HG03442 (cell line): ENCODE measurements around the gene ARL8B.
"Not testable (repeated sequence)": the region's sequence is repeated elsewhere in the genome, so short reads cannot be mapped to it uniquely, and the experiment has no call there.

Experiments used
- ATAC-seq: cut with Tn5 transposase; IDR thresholded peaks from one replicate; pipeline ENCODE4 v1.9.1; 2021; ENCODE audit warnings: mild to moderate bottlenecking, moderate library complexity; ENCODE audit not compliant: unreplicated experiment

ARL8B gene

DNA sequence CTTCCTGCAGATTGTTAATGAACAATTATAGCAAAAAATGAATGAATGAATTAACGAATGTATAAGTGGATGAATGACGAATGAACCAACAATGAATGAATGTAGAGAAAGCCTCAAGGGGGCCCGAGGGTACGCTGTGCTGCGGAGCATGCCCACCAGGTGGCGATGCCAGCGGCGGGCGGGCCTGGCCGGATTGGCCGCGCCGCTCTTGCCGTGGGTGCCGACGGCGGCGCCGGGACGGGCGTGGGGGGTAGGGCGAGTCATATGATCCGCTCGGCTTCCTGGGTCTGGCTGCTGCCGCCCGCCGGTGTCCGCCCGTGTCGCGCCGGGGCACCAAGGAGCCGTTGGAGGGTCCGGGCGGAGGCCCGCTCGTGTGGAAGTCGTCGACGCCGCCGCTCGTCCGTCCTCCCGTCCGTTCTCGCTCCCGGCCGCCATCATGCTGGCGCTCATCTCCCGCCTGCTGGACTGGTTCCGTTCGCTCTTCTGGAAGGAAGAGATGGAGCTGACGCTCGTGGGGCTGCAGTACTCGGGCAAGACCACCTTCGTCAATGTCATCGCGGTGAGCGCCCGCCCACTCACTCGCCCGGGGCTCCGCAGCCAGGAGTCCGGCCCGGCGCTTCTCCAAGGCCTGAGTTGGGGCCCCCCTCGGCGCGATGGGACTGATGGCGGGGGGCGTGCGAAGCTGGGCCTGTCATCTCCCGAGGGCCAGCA lies at the start of gene ARL8B:
Gene ARL8B, plus strand, starts transcription at position 263 of the 711 bp plus-strand sequence. Its CDS starts 174 bp downstream, at position 437.
- peak; percentile 95 for ATAC-seq

DNA sequence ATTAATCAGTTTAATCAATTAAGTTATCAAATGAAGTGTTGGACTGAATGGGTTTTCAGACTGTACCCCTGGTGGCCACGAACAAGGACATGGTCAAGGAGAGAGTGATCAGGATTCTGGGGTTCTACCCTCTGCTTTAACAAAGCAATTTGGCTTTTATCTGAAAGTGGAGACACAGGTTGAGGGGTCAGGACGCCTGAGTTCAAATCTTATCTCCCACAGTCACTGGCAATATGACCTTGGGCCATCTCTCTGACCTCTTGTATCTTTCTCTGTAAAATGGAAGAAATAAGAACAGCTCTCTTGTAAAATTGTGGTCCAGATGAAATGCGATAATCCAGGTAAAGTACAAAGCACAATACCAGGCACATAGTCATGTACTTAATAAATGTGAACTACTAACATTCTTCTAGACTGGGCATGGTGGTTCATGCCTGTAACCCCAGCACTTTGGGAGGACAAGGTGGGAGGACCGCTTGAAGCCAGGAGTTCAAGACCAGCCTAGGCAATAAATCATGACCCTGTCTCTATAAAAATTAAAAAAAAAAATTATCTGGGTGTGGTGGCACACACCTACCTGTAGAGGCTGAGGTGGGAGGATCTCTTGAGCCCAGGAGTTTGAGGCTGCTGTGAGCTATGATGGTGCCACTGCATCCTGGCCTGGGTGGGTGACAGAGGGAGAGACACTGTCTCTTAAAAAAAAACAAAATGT lies 48.6 kb upstream of the ARL8B start:
- no peak for ATAC-seq

DNA sequence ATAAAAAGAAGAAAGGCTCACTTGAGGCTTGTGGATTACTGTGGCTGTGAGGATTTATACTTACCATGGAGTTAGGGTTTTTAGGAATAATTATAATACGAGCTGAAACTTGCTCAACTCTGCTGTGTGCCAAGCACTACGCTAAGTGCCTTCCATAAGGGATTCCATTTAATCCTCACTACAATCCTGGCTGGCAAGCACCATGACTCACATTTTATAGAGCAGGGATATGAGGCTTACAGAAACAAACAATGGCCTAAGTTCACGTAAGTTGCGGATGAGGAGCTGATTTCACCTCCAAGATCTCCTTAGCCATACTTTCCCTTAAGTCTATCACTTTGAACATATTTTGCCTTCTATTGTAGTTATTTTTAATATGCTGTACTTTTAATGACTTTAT lies 43.9 kb upstream of the ARL8B start:
- no peak for ATAC-seq

DNA sequence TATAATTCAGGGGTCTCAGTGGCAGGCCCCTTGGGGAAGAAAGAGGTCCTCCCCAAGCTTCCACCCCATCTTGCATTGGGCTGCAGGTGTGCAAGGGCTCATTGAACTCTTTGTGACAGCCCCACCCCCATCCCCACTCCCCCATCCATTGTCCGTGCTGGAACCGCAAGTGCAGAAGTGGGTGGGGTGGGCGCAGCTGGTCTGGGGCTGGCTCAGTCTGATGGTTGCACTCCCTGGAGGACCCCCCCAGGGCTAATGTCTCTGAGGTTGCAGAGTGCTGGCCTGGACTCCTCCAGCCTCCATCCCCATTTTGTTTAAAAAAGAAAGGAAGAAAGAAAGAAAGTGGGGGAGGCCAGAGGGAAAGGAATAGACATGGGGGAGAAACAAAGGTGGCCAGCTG lies 42.3 kb upstream of the ARL8B start:
- ATAC-seq, result no peak

DNA sequence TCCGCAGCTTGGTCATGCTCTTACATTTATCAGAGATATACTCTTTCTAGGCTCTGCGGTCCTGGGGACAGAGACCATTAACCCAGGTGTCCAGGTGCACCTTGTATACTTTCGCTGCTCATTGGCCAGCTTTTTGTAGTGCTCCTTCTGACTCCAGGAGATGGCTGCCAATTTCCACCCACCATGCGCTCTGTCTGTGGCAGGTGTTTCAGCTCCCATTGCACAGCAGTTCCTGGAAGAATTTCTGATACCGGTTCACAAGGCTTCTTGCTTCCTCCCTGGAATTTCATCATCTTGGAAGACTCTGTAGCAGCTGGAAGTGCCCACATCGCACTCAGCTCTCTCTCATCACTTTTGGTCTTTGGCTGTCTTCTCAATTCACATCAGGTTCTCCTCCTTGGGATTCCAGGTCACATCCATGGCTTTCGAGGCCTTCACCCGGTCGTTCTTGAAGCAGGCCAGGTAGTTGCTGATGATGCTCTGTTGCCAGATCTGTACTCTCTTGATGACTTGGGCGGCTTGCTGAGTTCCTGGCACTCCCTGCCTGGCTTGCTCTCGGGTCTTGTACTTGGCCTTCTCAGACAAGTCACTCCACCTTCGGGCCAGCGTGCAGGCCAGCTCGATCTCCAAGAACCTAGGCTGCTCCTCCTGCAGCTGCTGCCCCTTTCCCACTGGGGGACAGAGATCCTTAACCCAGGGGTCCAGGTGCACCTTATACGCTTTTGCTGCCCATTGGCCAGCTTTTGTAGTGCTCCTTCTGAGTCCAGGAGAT lies 41.1 kb upstream of the ARL8B start:
- no peak for ATAC-seq

DNA sequence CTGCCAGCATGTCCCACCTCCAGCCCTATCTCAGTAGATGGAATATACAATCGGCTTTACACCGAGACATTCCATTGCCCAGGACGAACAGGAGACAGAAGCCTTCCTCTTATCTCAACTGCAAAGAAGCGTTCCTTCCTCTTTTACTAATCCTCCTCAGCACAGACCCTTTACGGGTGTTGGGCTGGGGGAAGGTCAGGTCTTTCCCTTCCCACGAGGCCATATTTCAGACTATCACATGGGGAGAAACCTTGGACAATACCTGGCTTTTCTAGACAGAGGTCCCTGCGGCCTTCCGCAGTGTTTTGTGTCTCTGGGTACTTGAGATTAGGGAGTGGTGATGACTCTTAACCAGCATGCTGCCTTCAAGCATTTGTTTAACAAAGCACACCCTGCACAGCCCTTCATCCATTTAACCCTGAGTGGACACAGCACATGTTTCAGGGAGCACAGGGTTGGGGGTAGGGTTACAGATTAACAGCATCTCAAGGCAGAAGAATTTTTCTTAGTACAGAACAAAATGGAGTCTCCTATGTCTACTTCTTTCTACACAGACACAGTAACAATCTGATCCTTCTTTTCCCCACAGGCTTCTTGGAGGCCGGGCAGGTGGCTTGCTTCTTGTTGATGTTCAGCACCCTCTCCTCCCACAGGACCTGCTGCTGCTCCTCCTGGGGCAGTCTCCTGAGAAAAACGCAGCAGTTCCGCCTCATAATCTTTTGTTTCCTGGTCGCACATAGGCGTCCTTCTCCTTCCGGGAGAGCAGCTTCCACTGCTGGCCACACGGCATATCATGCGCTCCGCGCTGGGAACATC lies 39.9 kb upstream of the ARL8B start:
- not testable (repeated sequence) for ATAC-seq

DNA sequence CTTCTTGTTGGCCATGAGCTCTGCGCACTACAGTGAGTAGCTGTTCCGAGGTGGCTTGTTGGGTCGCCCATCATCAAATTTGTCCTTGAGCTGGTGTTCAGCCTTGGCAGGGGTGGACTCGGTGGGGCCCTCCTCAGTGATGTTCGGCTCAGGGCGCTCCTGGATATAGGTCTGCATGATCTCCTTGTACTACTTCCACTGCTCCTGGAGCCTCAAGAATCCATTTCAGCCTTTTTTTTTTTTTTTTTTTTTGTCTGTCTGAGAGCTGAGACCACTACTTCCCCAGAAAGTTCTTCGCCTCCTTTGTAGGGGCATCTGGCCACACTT lies 39.3 kb upstream of the ARL8B start:
- no peak for ATAC-seq

DNA sequence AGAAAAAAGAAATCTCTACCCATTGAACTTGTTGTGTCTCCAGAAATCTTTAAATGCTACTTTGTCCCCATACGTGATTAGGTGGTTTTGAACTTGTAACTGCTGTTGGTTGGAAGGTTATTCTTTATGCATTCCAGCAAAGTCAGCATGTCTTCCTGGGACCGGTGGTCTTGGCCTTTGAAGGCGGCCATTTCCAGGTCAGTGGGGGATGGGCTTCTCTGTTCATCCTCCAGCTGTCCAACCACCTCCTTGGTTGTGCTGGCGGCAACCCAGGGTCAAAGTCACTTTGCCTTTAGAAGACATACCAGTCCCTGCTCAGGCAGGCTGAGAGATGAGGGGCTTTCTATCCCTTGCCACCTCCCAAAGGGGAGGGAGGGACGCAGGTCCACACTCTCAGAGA lies 37.9 kb upstream of the ARL8B start:
- no peak for ATAC-seq

DNA sequence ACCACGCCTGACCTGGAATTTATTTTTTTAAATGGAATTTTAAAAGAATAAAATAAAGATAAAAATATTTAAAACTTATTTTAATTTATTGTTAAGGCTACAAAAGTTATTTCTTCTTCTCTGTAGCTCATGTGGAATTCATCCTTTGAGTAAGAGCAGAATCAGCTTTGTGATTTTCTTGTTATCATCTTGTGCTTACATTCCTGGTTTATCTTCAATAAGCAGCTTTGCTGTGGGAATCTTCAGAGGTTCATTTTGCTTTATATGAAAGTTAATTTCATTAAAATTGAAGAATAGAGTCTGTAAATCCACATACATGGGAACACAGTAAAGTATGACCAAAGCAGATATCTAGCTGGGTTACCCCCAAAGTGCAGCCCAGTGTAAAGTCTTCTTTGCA lies 35.4 kb upstream of the ARL8B start:
- ATAC-seq, result no peak

DNA sequence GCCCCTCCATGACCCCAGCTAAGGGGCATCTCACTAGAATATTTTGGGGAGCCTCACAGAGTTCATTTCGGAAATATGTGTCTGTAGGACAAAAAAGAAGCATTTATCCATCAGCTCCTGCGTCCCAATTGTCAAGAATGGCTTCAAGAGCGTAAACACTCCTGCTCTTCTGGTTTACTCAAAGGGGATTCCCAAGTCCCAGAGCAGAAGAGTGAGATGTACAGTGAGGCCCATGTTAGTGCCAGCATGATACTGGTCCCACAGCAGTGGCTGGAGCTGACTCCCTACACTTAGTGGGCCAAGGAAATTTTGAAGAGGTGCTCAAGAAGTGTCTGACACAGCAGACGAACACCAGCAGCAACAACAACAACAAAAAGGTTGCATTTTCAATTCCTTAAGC lies 34.9 kb upstream of the ARL8B start:
- peak; percentile 70 for ATAC-seq

DNA sequence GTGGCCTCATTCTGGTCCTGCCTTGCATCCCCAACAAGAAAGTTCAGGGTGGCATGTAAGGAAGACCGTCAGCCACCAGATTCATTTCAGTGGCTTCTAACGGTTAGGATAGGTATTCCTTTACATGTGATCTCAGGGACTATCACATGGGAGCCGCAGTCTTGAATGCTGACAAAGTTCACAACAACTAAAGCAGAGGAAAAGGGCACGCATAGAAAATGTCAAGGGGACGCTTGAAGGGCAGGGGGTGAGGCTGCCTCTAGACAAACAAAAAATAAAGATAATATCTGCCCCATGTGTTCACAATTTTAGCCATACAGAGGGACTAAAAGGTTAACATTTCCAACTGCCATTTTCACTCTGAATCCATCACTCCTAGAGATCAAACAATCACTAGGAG lies 31.9 kb upstream of the ARL8B start:
- ATAC-seq, result no peak

DNA sequence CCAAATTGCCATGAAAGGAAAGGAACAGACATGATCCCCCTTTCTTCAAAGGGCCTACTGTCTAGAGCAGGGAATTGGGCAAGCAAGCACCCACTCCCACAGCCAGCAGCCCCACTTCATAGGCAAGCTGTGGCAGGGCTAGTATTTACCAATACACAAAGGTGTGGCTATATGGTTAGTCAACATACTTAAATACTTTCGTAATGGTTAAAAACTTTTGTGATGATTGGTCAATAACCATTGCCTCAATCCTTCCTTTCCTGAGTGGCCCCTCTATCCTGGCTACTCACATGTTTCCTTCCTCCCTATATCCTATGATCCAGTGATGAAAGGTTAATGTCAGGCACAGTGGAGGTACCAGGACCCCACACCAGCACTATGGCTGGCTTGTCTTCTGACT lies 30.1 kb upstream of the ARL8B start:
- ATAC-seq, result no peak

DNA sequence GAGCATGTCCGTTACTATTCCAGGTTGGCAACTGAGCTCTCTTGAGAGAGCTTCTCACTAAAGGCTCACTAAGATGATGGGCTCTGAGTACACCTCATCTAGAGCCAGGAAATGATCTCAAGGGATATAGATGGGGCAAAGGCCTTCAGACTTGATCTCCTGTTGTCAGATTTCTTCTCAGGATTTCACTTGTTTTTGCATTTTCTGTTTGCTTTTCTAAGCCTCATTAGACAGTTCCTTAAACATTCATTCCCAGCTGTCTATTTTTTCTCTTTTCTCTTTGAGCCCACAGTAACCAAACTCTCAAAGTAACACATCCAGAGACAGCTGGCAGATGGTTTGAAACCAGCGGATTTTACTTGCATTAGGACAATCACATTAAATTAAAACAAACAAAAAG lies 28.4 kb upstream of the ARL8B start:
- no peak for ATAC-seq

DNA sequence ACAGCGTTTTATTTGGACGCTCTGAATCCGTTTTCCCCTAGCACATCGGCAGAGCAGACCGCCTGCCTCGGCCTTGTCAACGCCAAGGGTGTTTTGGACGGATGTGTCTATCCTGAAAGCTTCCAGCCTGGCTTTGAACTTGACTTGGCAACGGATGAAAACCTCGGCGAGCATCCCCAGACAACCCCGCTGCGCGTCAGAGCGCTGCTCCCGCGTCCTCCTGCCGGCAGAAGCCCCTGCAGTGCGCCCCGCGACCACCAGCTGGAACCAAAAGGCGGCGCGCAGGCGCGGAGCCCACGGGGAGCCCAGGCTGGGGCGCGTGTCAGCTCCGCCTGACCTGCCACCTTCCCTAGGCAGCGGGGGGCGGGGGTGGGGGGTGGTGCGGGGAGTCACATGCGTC lies 26.2 kb upstream of the ARL8B start:
- ATAC-seq, result no peak

DNA sequence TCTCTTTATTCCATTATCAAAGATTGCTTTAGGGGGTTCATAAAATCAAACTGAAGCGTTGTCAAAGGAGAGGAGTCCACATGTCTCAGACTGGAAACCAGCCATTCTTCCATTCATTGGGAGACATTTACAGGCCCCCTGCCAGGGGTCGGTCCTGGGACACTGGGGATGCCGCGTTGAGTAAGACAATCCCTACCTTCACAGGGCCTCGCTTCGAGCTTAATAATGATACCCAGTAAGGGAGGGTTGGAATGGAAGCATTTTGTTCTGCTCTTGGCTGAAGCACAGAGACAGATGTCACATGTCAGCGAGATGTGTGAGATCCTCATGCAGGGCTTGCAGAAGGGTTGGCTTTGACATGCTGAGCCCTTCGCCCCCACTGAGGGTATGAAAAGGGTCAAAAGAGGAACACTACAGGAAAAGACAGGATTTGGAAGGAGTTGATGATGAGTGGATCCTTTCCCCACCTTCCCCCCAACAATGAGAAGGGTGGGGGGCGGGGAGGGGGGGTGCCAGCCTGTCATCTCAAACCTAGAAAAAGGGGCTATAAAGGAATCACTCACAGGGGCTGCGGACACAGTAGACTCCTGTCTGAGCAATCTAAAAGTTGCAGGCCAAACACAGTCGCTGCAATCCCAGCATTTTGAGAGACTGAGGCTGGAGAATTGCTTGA lies 25.6 kb upstream of the ARL8B start:
- ATAC-seq, result no peak

DNA sequence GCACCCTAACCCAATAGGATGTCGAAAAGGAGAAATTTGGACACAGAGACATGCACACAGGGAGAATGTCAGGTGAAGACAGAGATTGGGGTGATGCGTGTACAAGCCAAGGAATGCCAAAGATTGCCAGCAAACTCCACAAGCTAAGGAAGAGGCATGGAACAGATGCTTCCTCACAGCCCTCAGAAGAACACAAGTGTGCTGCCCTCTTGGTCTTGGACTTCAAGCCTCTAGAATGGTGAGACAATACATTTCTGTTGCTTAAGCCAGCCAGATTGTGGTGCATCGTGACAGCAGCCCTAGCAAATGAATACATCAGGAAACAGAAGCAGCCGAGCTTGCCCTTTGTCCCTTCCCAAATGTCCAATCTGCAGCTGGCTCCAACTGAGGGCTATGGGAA lies 23.7 kb upstream of the ARL8B start:
- no peak for ATAC-seq

DNA sequence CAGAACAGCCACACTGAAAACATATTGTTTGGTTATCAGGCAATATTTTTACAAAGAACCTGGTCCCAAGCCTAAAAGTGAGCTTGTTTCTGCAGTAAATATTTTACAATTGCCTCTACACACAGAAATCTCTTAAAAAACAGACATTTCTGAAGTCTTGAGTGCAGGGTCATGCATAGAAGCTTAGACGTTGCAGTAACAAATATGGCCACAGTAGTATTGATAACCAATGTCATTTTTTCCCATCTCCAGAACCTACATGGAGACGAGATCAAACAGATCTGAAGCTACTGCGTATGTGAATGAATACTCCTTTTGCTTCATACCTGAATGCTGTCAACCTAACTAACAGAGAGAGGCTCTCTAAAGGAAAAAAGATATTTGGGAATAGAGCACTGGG lies 19.6 kb upstream of the ARL8B start:
- no peak for ATAC-seq

DNA sequence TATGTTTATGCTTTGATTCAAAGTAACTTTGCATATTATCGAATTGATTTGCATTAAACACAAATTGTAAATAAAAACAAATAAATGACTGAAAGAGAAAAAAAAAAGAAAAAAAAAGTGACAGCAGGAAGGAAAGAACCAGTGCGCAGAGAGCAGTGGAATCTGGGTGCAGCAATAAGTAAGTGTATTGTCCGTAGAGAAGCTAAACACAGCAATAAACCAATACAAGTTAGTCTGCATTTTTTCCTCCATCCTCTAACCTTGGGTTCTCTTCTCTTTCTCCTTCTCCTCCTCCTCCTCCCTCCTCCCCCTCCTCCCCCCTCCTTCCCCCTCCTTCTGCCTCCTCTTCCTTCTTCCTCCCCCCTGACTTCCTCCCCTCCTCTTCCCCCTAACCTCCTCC lies 18.3 kb upstream of the ARL8B start:
- ATAC-seq, result no peak

DNA sequence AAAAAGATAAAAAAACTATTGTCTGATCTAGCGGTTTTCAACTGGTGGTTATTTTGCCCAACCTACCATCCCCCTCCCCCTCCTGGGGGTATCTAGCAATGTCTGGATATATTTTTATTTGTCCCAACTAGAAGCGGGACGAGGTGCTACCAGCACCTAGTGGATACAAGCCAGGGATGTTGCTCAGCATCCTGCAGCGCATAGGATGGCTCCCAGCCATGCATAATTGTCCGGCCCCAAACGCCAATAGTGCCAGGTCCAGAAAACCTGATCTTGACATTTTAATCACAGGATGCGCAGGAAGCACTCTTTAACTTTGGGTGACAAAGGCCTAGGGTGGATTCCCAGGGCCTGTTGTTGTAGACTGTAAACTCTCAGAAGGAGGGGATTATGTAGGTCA lies 17.0 kb upstream of the ARL8B start:
- ATAC-seq, result no peak

DNA sequence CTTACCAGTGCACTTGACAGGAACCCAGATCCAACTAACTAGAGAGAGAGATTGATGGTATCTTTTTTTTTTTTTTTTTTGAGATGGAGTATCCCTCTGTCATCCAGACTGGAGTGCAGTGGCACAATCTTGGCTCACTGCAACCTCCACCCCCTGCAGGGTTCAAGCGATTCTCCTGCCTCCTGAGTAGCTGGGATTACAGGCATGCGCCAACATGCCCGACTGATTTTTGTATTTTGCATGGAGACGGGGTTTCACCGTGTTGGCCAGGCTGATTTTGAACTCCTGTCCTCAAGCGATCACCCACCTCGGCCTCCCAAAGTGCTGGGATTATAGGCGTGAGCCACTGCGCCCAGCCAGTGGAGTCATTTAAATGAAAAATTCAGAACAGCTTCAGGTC lies 15.7 kb upstream of the ARL8B start:
- not testable (repeated sequence) for ATAC-seq

DNA sequence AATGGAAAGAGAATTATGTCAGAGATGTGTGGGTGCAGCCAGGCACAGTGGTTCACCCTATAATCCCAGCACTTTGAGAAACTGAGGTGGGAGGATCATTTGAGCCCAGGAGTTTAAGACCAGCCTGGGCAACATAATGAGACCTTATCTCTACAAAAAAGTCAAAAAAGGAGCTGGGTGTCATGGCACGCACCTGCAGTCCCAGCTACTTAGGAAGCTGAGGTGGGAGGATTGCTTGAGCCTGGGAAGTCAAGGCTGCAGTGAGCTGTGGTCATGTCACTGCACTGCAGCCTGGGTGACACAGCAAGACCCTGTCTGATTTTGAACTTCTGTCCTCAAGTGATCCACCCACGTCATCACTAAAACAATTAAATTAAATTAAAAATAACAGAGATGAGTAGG lies 15.2 kb upstream of the ARL8B start:
- ATAC-seq, result not testable (repeated sequence)
